RWPE2 (cell line): Measurements from ENCODE around the gene DCST1.

ENCODE experiments used
- ATAC-seq: fragments of 200-7000 bp; cut with Tn5 transposase; 3 replicates; pipeline ENCODE4 v1.9.1; 2021; ENCODE audit warnings: low read depth
- DNase-seq: peaks from one replicate; pipeline ENCODE4 v3.0.0-alpha.2; 2020; ENCODE audit warnings: low spot score
- H3K27ac ChIP-seq: fragments of 450-650 bp; 2 replicates; pipeline ENCODE4 v1.5.1; 2017; ENCODE audit warnings: mild to moderate bottlenecking; ENCODE audit not compliant: poor library complexity, severe bottlenecking
- H3K27me3 ChIP-seq: fragments of 250-450 bp; sonication (Bioruptor Pico); 2 replicates; pipeline ENCODE4 v1.5.1; 2021; ENCODE audit warnings: mild to moderate bottlenecking, moderate library complexity; ENCODE audit not compliant: insufficient read depth, poor library complexity, severe bottlenecking
- H3K36me3 ChIP-seq: fragments of 250-450 bp; sonication (Bioruptor Pico); 2 replicates; pipeline ENCODE4 v1.5.1; 2020; ENCODE audit warnings: low read depth, mild to moderate bottlenecking, moderate library complexity
- H3K4me1 ChIP-seq: fragments of 250-450 bp; sonication (Bioruptor Pico); 2 replicates; pipeline ENCODE4 v1.5.1; 2021; ENCODE audit warnings: mild to moderate bottlenecking, moderate library complexity; ENCODE audit not compliant: insufficient read depth, poor library complexity, severe bottlenecking
- H3K4me3 ChIP-seq: fragments of 250-450 bp; sonication (Bioruptor Pico); 2 replicates; pipeline ENCODE4 v1.5.1; 2021; ENCODE audit warnings: mild to moderate bottlenecking, moderate library complexity; ENCODE audit not compliant: severe bottlenecking
- H3K9me3 ChIP-seq: fragments of 250-450 bp; sonication (Bioruptor Pico); 2 replicates; pipeline ENCODE4 v1.5.1; 2021; ENCODE audit warnings: mild to moderate bottlenecking, moderate library complexity; ENCODE audit not compliant: severe bottlenecking
- TF ChIP-seq, protein P1 (sequence below): fragments of 450-650 bp; IDR thresholded peaks from one replicate; pipeline ENCODE4 v1.5.1; 2017; ENCODE audit warnings: mild to moderate bottlenecking, moderate library complexity; ENCODE audit not compliant: poor library complexity, severe bottlenecking

DCST1 gene

GRCh38 chr1:155062702-155063411, 29.2 kb downstream of the DCST1 start:
- Histone ChIP-seq H3K36me3 (peaks cover 33% of the 10 kb centered on the region), H3K27ac (peak overlapping the region; percentile 57), H3K4me3 (peak overlapping the region; percentile 59), H3K27me3 (no peaks in the 10 kb centered on the region), H3K4me1 (no peaks in the 10 kb centered on the region), H3K9me3 (no peaks in the 10 kb centered on the region)
- TF ChIP-seq, protein P1, sequence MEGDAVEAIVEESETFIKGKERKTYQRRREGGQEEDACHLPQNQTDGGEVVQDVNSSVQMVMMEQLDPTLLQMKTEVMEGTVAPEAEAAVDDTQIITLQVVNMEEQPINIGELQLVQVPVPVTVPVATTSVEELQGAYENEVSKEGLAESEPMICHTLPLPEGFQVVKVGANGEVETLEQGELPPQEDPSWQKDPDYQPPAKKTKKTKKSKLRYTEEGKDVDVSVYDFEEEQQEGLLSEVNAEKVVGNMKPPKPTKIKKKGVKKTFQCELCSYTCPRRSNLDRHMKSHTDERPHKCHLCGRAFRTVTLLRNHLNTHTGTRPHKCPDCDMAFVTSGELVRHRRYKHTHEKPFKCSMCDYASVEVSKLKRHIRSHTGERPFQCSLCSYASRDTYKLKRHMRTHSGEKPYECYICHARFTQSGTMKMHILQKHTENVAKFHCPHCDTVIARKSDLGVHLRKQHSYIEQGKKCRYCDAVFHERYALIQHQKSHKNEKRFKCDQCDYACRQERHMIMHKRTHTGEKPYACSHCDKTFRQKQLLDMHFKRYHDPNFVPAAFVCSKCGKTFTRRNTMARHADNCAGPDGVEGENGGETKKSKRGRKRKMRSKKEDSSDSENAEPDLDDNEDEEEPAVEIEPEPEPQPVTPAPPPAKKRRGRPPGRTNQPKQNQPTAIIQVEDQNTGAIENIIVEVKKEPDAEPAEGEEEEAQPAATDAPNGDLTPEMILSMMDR, result no peak
- ATAC-seq (peak; percentile 6; the same call in 1 of the 3 replicates), DNase-seq (peak; percentile 64)

DNA sequence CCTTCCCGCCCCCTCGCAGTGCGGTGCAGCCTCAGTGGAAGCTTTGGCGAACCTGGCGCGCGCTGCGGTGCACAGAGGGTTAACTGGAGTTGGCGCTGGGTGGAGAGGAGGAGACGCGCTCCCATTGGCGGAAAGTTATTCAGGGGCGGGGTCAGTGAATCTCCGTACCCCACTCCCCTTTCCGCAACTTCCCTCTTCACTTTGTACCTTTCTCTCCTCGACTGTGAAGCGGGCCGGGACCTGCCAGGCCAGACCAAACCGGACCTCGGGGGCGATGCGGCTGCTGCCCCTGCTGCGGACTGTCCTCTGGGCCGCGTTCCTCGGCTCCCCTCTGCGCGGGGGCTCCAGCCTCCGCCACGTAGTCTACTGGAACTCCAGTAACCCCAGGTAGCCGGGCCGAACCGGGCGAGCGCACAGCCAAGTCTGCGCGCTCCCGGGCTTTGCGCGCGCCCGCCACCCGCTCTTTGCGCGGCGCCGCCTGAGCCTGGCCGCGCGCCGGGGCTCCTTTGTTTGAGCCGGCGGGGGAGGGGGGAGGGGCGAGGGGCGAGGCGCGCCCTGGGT, 30.0 kb downstream of the DCST1 start, which contains the start of gene EFNA4:
Gene EFNA4 (plus strand): TSS at position 191 of the 561 bp plus-strand sequence. CDS start 84 bp downstream, at position 275.
- DNase-seq (peak; percentile 89), ATAC-seq (peak; percentile 80)
- no peaks in the 10 kb centered on the region for H3K9me3 ChIP-seq
- TF ChIP-seq, protein P1, result no peak
- no peaks in the 10 kb centered on the region for H3K4me1 ChIP-seq
- H3K36me3 ChIP-seq, result peaks cover 25% of the 10 kb centered on the region
- no peaks in the 10 kb centered on the region for H3K27me3 ChIP-seq
- peak within 1 kb of the TSS; percentile 57 for H3K27ac ChIP-seq
- H3K4me3 ChIP-seq, result peak within 1 kb of the TSS; percentile 59

DNA sequence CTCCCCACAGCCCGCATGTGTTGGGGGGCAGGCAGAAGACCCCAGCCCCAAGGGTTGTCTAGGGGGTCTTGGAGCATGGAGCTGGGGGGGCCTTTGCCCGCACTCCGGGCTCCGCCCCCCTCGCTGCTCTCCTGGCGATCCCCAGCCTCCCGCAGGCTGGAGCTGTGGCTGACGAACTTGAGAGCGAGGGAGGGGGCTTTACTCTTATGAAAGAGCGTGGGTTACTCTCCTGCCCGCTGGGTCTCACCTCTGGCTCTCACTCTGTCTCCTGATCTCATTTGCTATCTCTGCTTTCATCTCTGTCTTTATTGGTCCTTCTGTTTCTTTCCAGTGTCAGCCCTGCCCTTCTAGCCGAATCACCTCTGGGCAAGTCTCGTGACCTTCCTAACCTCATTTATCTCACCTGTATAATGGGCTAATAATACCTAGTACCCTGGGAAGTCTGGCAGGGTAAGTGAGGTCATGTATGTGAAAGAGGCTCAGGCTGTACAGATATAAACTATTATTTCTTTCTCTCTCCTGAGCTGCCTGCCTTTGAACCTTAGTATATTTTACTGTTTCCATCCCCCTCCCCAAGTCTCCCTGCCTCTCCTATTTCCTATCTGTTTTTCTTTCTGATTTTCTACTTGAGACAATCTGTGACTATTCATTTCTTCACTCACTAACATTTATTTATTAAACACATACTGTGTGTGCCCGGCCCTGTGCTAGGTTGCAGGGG, 30.6 kb downstream of the DCST1 start:
- Histone ChIP-seq H3K4me3 (peak overlapping the region; percentile 59), H3K36me3 (peaks cover 19% of the 10 kb centered on the region), H3K9me3 (no peaks in the 10 kb centered on the region), H3K27me3 (no peaks in the 10 kb centered on the region), H3K27ac (peak overlapping the region; percentile 57), H3K4me1 (no peaks in the 10 kb centered on the region)
- TF ChIP-seq, protein P1, result no peak
- DNase-seq (no peak), ATAC-seq (peak; percentile 12)

DNA sequence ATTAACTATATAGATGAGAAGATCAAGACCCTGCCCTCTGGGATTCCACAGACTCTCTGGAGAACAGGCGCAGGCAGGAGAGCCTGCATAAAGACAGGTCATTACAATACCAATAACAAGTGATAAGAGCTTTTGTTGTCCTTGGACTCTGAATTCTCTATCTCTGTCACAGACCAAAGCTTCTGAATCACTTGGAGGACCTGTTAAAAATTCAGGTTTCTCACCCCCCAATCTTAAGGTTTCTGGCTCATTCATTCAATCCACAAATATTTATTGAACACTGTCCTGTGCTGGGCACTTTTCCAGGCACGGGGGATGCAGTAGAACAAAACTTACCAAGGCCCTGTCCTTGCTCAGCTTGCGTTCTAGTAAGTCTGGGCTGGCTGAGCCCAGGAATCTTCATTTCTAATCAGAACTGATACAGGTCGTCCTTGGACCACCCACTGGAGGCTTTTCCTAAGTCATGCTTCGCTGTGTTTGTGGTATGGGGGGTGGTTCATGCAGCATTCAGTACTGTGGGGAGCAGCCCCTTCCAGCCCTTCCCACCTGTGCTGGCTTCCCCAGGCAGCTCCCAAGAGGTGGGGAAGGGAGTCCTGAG, 31.3 kb downstream of the DCST1 start:
- Histone ChIP-seq H3K27me3 (no peaks in the 10 kb centered on the region), H3K4me3 (no peak overlapping the region), H3K4me1 (no peaks in the 10 kb centered on the region), H3K27ac (no peak overlapping the region), H3K9me3 (no peaks in the 10 kb centered on the region), H3K36me3 (peaks cover 15% of the 10 kb centered on the region)
- no peak for DNase-seq
- TF ChIP-seq, protein P1, result no peak
- no peak for ATAC-seq
